ENCODE measurements around the gene CIT.

CIT gene

DNA sequence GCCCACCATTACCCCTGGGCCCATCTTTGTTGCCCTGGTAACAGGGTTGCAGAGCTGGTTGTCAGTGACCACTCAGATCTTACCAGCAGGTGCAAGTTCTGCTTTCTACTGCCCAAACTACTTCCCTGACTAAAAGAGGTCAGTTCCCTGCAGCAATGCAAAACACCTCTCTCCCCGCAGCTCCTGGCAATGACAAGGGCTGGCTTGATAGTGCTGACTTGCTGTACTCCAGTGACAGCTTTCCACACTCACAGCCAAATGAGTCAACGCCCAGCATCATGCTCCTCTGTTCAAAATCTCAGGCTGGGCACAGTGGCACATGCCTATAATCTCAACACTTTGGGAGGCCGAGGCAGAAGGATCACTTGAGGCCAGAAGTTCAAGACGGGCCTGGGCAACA is 90.6 kb downstream of the CIT start:
- TF ChIP-seq YY1 (IDR thresholded peaks at IDR 0.05; ENCODE audit: insufficient read depth, insufficient read length), result no peak
- TF ChIP-seq SUZ12 (IDR thresholded peaks at IDR 0.05; ENCODE audit: extremely low read depth, insufficient read depth, insufficient read length), result no peak
- TF ChIP-seq ZNF274 (IDR thresholded peaks at IDR 0.05; ENCODE audit: low read depth, low read length), result no peak
- no peak for DNase-seq (ENCODE audit: low read depth, low spot score)
- Histone ChIP-seq H3K4me1 (ENCODE audit: insufficient read depth, insufficient read length) (no peaks in the 10 kb centered on the region), H3K9ac (ENCODE audit: insufficient read length, low read depth) (no peak overlapping the region), H3K9me3 (ENCODE audit: insufficient read depth, low read length) (no peaks in the 10 kb centered on the region), H3K4me3 (ENCODE audit: insufficient read length, low read depth) (no peak overlapping the region), H3K27me3 (ENCODE audit: insufficient read depth, insufficient read length) (no peaks in the 10 kb centered on the region), H3K36me3 (ENCODE audit: insufficient read depth, insufficient read length, low read length) (peaks cover 45% of the 10 kb centered on the region)

DNA sequence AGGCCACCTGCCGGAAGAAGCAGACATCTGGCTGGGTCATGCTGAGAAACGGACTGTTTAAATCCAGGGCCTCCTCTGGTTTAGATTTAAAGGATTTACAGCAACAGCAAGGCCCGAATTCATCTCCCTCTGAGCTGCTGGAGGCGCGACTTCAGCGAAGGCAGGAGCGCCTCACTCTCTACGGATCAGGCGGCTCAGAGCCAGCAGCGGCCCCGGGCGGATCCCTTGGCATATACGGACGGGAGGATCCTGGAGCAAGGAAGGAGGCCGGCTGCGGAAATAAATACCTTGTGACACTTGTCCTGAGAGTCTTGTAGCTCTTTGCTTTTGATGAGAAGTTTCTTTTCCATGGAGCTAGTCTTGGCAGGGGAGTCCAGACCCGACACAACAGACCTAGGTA is 92.4 kb downstream of the CIT start:
- Histone ChIP-seq H3K4me3 (ENCODE audit: insufficient read length, low read depth) (no peak overlapping the region), H3K9me3 (ENCODE audit: insufficient read depth, low read length) (no peaks in the 10 kb centered on the region), H3K36me3 (ENCODE audit: insufficient read depth, insufficient read length, low read length) (peaks cover 43% of the 10 kb centered on the region), H3K9ac (ENCODE audit: insufficient read length, low read depth) (no peak overlapping the region), H3K4me1 (ENCODE audit: insufficient read depth, insufficient read length) (no peaks in the 10 kb centered on the region), H3K27me3 (ENCODE audit: insufficient read depth, insufficient read length) (no peaks in the 10 kb centered on the region)
- no peak for DNase-seq (ENCODE audit: low read depth, low spot score)
- no peak for TF ChIP-seq SUZ12 (IDR thresholded peaks at IDR 0.05; ENCODE audit: extremely low read depth, insufficient read depth, insufficient read length)
- no peak for TF ChIP-seq YY1 (IDR thresholded peaks at IDR 0.05; ENCODE audit: insufficient read depth, insufficient read length)
- no peak for TF ChIP-seq ZNF274 (IDR thresholded peaks at IDR 0.05; ENCODE audit: low read depth, low read length)

- Histone ChIP-seq H3K36me3 (ENCODE audit: insufficient read depth, insufficient read length, low read length) (peaks cover 47% of the 10 kb centered on the region), H3K9ac (ENCODE audit: insufficient read length, low read depth) (no peak overlapping the region), H3K4me3 (ENCODE audit: insufficient read length, low read depth) (no peak overlapping the region), H3K27me3 (ENCODE audit: insufficient read depth, insufficient read length) (no peaks in the 10 kb centered on the region), H3K9me3 (ENCODE audit: insufficient read depth, low read length) (no peaks in the 10 kb centered on the region), H3K4me1 (ENCODE audit: insufficient read depth, insufficient read length) (no peaks in the 10 kb centered on the region)
- no peak for TF ChIP-seq ZNF274 (IDR thresholded peaks at IDR 0.05; ENCODE audit: low read depth, low read length)
- TF ChIP-seq SUZ12 (IDR thresholded peaks at IDR 0.05; ENCODE audit: extremely low read depth, insufficient read depth, insufficient read length), result no peak
- TF ChIP-seq YY1 (IDR thresholded peaks at IDR 0.05; ENCODE audit: insufficient read depth, insufficient read length), result no peak
- DNase-seq (ENCODE audit: low read depth, low spot score), result no peak
These were observed 93.3 kb downstream of the CIT start for GRCh38 chr12:119783787-119784186.

GRCh38 chr12:119781804-119782203 is 95.3 kb downstream of the CIT start:
- no peaks in the 10 kb centered on the region for H3K9me3 ChIP-seq (ENCODE audit: insufficient read depth, low read length)
- DNase-seq (ENCODE audit: low read depth, low spot score), result no peak
- H3K4me1 ChIP-seq (ENCODE audit: insufficient read depth, insufficient read length), result no peaks in the 10 kb centered on the region
- H3K36me3 ChIP-seq (ENCODE audit: insufficient read depth, insufficient read length, low read length), result peaks cover 47% of the 10 kb centered on the region
- no peak overlapping the region for H3K9ac ChIP-seq (ENCODE audit: insufficient read length, low read depth)
- TF ChIP-seq SUZ12 (IDR thresholded peaks at IDR 0.05; ENCODE audit: extremely low read depth, insufficient read depth, insufficient read length) (no peak), ZNF274 (IDR thresholded peaks at IDR 0.05; ENCODE audit: low read depth, low read length) (no peak), YY1 (IDR thresholded peaks at IDR 0.05; ENCODE audit: insufficient read depth, insufficient read length) (no peak)
- H3K4me3 ChIP-seq (ENCODE audit: insufficient read length, low read depth), result no peak overlapping the region
- no peaks in the 10 kb centered on the region for H3K27me3 ChIP-seq (ENCODE audit: insufficient read depth, insufficient read length)

DNA sequence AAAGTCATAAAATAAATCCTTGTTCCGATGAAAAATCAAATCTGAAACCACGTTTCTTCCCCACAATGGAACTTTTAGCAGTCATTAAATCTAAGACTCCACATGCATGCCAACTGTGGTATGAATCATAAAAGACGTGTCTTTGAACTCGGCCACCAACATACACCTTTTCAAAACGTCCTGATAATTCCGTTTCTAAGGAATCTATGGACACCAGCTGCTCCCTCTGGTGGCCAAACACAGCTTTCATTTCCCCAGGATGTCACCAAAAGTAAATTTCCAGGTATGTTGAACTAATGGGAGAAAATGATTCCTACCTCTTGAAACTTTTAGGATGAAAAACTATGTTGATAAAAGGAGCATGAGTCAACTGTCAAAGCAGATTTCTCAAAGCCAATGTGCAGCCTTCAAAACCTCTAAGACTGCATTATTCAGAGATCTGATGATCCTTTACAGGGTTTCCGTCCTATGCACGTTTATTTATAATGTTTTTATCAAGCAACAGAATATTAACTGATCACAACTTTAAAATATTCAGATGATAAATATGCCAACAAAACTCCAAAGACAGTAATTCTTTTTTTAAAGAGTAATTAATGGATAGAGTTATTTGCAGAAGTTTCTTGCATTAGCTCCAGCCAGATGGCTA is 96.2 kb downstream of the CIT start:
- H3K9ac ChIP-seq (ENCODE audit: insufficient read length, low read depth), result no peak overlapping the region
- DNase-seq (ENCODE audit: low read depth, low spot score), result peak; percentile 28
- H3K36me3 ChIP-seq (ENCODE audit: insufficient read depth, insufficient read length, low read length), result peaks cover 49% of the 10 kb centered on the region
- H3K4me1 ChIP-seq (ENCODE audit: insufficient read depth, insufficient read length), result no peaks in the 10 kb centered on the region
- TF ChIP-seq SUZ12 (IDR thresholded peaks at IDR 0.05; ENCODE audit: extremely low read depth, insufficient read depth, insufficient read length), result no peak
- no peak for TF ChIP-seq YY1 (IDR thresholded peaks at IDR 0.05; ENCODE audit: insufficient read depth, insufficient read length)
- no peak for TF ChIP-seq ZNF274 (IDR thresholded peaks at IDR 0.05; ENCODE audit: low read depth, low read length)
- H3K9me3 ChIP-seq (ENCODE audit: insufficient read depth, low read length), result no peaks in the 10 kb centered on the region
- no peaks in the 10 kb centered on the region for H3K27me3 ChIP-seq (ENCODE audit: insufficient read depth, insufficient read length)
- no peak overlapping the region for H3K4me3 ChIP-seq (ENCODE audit: insufficient read length, low read depth)

DNA sequence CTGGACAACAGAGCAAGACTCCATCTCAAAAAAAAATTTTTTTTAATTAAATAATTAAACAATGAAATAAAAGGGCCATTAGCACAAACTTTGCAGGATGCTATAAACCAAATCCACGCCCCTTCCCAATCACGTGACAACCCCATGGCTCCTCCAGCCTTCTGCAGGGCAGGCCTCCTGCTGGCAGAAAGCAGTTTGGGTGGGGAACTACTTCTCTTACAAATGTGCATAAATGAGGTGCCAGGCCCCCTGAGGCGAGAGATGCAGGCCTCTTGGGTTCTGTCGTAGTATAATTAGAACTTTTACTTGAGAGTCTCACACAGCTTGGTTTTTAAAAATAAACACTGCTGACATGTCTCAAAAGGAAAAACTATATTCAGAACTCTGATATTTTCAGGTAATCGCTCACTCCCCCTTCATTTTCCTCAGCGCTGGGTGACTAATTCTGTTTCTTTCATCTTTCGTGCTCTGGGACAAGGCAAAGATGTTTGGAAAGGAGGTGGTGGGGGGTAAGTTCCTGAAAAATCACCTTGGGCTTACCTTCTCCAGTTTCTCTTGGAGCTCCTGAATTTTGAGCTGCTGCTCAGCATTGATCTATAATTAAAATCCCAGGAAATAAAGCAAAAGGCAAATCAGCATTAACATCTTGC is 101.7 kb downstream of the CIT start:
- peaks cover 2% of the 10 kb centered on the region for H3K4me1 ChIP-seq (ENCODE audit: insufficient read depth, insufficient read length)
- no peaks in the 10 kb centered on the region for H3K27me3 ChIP-seq (ENCODE audit: insufficient read depth, insufficient read length)
- no peak overlapping the region for H3K4me3 ChIP-seq (ENCODE audit: insufficient read length, low read depth)
- peaks cover 50% of the 10 kb centered on the region for H3K36me3 ChIP-seq (ENCODE audit: insufficient read depth, insufficient read length, low read length)
- DNase-seq (ENCODE audit: low read depth, low spot score), result no peak
- H3K9ac ChIP-seq (ENCODE audit: insufficient read length, low read depth), result no peak overlapping the region
- TF ChIP-seq SUZ12 (IDR thresholded peaks at IDR 0.05; ENCODE audit: extremely low read depth, insufficient read depth, insufficient read length) (no peak), YY1 (IDR thresholded peaks at IDR 0.05; ENCODE audit: insufficient read depth, insufficient read length) (no peak), ZNF274 (IDR thresholded peaks at IDR 0.05; ENCODE audit: low read depth, low read length) (no peak)
- no peaks in the 10 kb centered on the region for H3K9me3 ChIP-seq (ENCODE audit: insufficient read depth, low read length)

DNA sequence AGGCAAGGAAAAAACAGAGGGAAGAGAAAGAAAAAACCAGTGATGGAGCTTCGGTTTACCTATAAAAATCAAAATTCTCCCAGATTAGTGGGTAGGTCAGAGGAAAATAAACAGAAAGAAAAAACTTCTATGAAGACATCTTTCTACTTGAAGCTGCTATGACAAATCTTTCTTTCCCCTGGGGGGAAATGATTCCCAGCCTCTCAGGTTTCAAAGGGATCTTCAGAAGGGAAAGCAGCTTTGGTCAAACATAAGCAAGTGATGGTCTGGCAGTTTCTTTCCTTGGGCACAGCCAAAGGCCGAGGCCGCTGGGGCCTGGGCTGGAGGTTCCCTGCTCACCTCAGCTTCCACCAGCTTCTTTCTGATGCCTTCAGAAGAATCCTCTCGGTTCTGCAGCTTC is 104.7 kb downstream of the CIT start:
- no peak overlapping the region for H3K9ac ChIP-seq (ENCODE audit: insufficient read length, low read depth)
- peaks cover 2% of the 10 kb centered on the region for H3K4me1 ChIP-seq (ENCODE audit: insufficient read depth, insufficient read length)
- TF ChIP-seq ZNF274 (IDR thresholded peaks at IDR 0.05; ENCODE audit: low read depth, low read length) (no peak), SUZ12 (IDR thresholded peaks at IDR 0.05; ENCODE audit: extremely low read depth, insufficient read depth, insufficient read length) (no peak), YY1 (IDR thresholded peaks at IDR 0.05; ENCODE audit: insufficient read depth, insufficient read length) (no peak)
- DNase-seq (ENCODE audit: low read depth, low spot score), result no peak
- no peaks in the 10 kb centered on the region for H3K27me3 ChIP-seq (ENCODE audit: insufficient read depth, insufficient read length)
- no peaks in the 10 kb centered on the region for H3K9me3 ChIP-seq (ENCODE audit: insufficient read depth, low read length)
- no peak overlapping the region for H3K4me3 ChIP-seq (ENCODE audit: insufficient read length, low read depth)
- H3K36me3 ChIP-seq (ENCODE audit: insufficient read depth, insufficient read length, low read length), result peaks cover 54% of the 10 kb centered on the region
